Activated CD4-positive, alpha-beta T cell treated with anti-CD3 and anti-CD28 coated beads for 36 hours (primary cell): ENCODE measurements around the gene SNAPC3. TPM values are rescaled to one million over a fixed set of nuclear protein-coding genes. Genes with fewer than 3 reads are reported as not detected.
"Not testable (repeated sequence)": the region's sequence is repeated elsewhere in the genome, so short reads cannot be mapped to it uniquely, and the experiment has no call there.

Experiments used
- ATAC-seq: fragments of 200-7000 bp; cut with Tn5 transposase; one replicate; pipeline ENCODE4 v1.10.0; 2021; ENCODE audit warnings: mild to moderate bottlenecking, moderate library complexity
- CTCF ChIA-PET: fragments of 350-600 bp; sonication (Branson Sonifier 250); formaldehyde crosslinking; loops from one replicate; lab custom pipeline; 2021; ENCODE audit warnings: antibody characterized with exemption; lab: Charles Lee
- POLR2A ChIA-PET: fragments of 350-600 bp; sonication (Branson Sonifier 250); formaldehyde crosslinking; loops from one replicate; lab custom pipeline; 2021; ENCODE audit warnings: antibody characterized with exemption, inconsistent platforms; lab: Charles Lee
- DNase-seq: peaks from one replicate; pipeline ENCODE4 v3.0.0-alpha.2; 2020
- H3K27ac Mint-ChIP-seq: one replicate; pipeline ENCODE4 v1.8.0; 2021; ENCODE audit warnings: mixed read lengths
- H3K27me3 Mint-ChIP-seq: one replicate; pipeline ENCODE4 v1.8.0; 2021; ENCODE audit warnings: mixed read lengths
- H3K36me3 Mint-ChIP-seq: one replicate; pipeline ENCODE4 v1.8.0; 2021; ENCODE audit warnings: low read depth, mixed read lengths
- H3K4me1 Mint-ChIP-seq: one replicate; pipeline ENCODE4 v1.8.0; 2021; ENCODE audit warnings: mixed read lengths
- H3K4me3 Mint-ChIP-seq: one replicate; pipeline ENCODE4 v1.8.0; 2021; ENCODE audit warnings: mild to moderate bottlenecking, moderate library complexity, mixed read lengths
- H3K9me3 Mint-ChIP-seq: one replicate; pipeline ENCODE4 v1.8.0; 2021; ENCODE audit warnings: low read depth, mixed read lengths
- intact Hi-C, 2 experiments: fragments of 100-400 bp; cut with DNase I in 1 of 2; cut with micrococcal nuclease in 1 of 2; formaldehyde crosslinking; loops; one replicate each; pipeline versions ENCODE4 v1.14.2 to v1.15.1; 2022 to 2024; cut with DNase I, micrococcal nuclease
- total RNA-seq, 2 experiments: library from RNA; stranded (reverse); gene quantifications; one replicate each; pipeline ENCODE4 v1.2.3, GENCODE V29; 2021

The SNAPC3 gene
- total RNA-seq, 2 experiments from 2014 or later, result 37.8 to 39.6 TPM

DNA sequence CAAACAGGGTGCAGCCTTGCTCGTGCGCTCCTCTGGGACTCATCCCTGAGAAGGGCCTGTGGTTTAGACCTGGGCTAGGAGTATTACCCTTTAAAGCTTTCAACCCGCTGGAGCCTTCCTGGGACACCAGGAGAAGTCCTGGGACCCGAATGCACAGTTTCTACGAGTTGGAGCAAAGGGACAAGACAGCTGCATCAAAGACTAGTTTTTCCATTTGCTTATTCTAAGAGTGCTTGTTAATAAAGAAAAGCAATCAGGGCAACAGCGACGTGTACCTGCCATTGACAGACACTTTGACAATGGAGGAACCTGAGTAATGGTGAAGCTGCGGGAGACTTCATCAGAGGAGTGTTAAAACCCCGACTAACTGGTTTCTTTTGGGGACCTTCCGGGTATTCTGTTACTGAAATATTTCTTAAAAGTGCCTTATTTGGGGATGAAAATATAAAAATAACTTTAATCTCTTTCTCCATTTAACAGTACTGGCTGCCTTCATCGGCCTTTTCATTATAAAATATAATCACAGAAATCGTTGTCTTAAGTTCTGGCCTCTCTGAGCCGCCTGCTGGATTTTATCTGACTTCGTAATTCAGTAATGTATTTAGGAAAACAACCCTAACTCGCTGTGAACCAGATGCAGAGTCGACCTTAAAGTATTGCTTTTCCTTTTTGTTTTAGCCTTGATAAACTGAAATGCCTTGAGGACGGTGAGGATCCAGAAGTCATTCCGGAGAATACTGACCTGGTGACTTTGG, 732 bp downstream of the SNAPC3 start:
- Mint-ChIP-seq H3K9me3 (no peaks in the 10 kb centered on the region), H3K27me3 (no peaks in the 10 kb centered on the region), H3K4me1 (peaks cover 35% of the 10 kb centered on the region), H3K27ac (peak overlapping the region; percentile 89), H3K4me3 (peak overlapping the region; percentile 95), H3K36me3 (peaks cover 34% of the 10 kb centered on the region)
- ATAC-seq, result peak; percentile 13
- peak; percentile 33 for DNase-seq
- intact Hi-C loops, result loop anchor here (2.0 to 5.0 kb wide), 5 partner anchors 87 to 731 kb away; partner anchors contain the start of genes PSIP1 (in 1 of the 2) and ZDHHC21 (in 1 of the 2)
- POLR2A ChIA-PET, result interaction anchor here (1.3 to 1.4 kb wide), 2 partner anchors 88 to 129 kb away, joined by 3 to 5 read pairs; partner anchors contain the start of genes CCDC171 and PSIP1
- CTCF ChIA-PET, result interaction anchor here (0.8 to 2.2 kb wide), 8 partner anchors 9 to 213 kb away, joined by 3 to 5 read pairs (median 4); no protein-coding TSS in a partner anchor

GRCh38 chr9:15426019-15426418, 3.3 kb downstream of the SNAPC3 start:
- no peak overlapping the region for H3K27ac Mint-ChIP-seq
- no peak overlapping the region for H3K4me3 Mint-ChIP-seq
- no peak for DNase-seq
- intact Hi-C loops, result no loop called here
- peaks cover 40% of the 10 kb centered on the region for H3K36me3 Mint-ChIP-seq
- ATAC-seq, result no peak
- POLR2A ChIA-PET, result no interaction called here
- H3K4me1 Mint-ChIP-seq, result peaks cover 54% of the 10 kb centered on the region
- no peaks in the 10 kb centered on the region for H3K9me3 Mint-ChIP-seq
- CTCF ChIA-PET, result interaction anchor here (0.7 kb wide), 1 partner anchor 222 kb away, joined by 3 read pairs; no protein-coding TSS in a partner anchor
- H3K27me3 Mint-ChIP-seq, result no peaks in the 10 kb centered on the region

DNA sequence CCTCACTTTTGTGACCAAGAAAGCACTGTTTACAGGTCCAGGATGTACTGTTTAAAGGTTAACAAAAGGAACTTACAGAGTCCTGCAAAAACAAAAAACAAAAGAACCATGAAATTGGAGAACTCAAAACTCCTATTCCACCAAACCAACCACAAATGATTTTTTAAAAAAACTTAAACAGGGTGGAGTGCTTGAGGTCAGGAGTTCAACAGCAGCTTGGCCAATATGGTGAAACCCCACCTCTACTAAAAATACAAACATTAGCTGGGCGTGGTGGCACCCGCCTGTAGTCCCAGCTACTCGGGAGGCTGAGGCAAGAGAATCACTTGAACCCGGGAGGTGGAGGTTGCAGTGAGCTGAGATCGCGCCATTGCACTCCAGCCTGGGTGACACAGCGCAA, 5.0 kb downstream of the SNAPC3 start:
- H3K9me3 Mint-ChIP-seq, H3K27ac Mint-ChIP-seq, DNase-seq, H3K27me3 Mint-ChIP-seq, H3K4me3 Mint-ChIP-seq, ATAC-seq, intact Hi-C loops: not testable (repeated sequence)
- CTCF ChIA-PET, result interaction anchor here (0.7 kb wide), 1 partner anchor 498 kb away, joined by 3 read pairs; no protein-coding TSS in a partner anchor
- peaks cover 54% of the 10 kb centered on the region for H3K4me1 Mint-ChIP-seq
- POLR2A ChIA-PET, result interaction anchor here (0.7 kb wide), 1 partner anchor 207 kb away, joined by 3 read pairs; no protein-coding TSS in a partner anchor
- H3K36me3 Mint-ChIP-seq, result peaks cover 43% of the 10 kb centered on the region

DNA sequence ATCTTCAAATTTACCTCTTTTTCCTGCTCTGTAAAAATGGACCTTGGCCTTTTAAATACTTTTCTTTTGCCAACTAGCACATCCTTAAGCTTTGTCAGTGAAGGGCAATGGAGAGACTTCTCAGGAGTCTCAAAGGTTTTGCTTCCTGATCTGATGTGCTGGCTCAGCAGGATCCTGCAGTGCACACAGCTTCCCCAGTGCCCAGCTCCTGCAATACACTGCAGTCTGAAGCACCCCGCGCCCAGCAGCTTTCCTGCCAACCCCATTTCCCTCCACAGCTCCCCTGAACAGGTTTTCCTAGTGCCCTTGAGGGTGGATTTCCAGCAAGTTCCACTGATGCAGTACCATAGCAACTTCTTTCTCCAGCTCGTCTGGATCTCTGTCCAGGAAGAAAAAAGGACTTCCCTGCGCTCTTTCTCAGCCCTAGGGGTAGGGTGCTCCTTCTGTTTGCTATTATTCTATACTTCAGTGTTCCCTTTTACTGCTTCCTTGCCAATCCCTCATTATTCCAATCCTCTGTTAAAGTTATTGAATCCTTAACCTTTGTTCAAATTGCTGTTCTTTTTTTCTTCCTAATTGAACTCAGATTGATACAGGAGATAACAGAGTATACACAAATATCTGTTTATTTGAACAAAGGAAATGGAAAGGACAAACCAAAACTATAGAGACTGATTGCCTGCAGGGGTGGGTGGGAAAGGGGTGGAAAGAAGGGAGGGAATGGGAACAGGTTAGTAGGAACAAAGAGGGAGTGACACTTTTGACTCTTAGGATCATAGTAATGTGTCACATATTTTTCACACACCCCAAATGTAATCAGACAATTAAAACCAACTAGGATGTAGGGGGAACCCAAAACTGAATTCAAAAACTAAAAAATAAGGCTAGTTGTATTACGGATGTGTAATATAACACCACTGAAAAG, 8.5 kb downstream of the SNAPC3 start:
- Mint-ChIP-seq H3K27me3 (no peaks in the 10 kb centered on the region), H3K4me3 (no peak overlapping the region), H3K4me1 (peaks cover 39% of the 10 kb centered on the region), H3K27ac (peak overlapping the region; percentile 13), H3K9me3 (no peaks in the 10 kb centered on the region), H3K36me3 (peaks cover 47% of the 10 kb centered on the region)
- CTCF ChIA-PET, result interaction anchor here (0.5 to 1.2 kb wide), 3 partner anchors 10 to 239 kb away, joined by 3 to 4 read pairs (median 3); no protein-coding TSS in a partner anchor
- DNase-seq, result no peak
- intact Hi-C loops, result loop anchor here in 1 of 2 experiments (5.0 kb wide), 1 partner anchor 56 kb away; no protein-coding TSS in a partner anchor
- ATAC-seq, result no peak
- POLR2A ChIA-PET, result no interaction called here

GRCh38 chr9:15433191-15433590, 10.5 kb downstream of the SNAPC3 start:
- Mint-ChIP-seq H3K36me3 (peaks cover 50% of the 10 kb centered on the region), H3K27me3 (no peaks in the 10 kb centered on the region), H3K4me3 (no peak overlapping the region), H3K9me3 (no peaks in the 10 kb centered on the region), H3K4me1 (peaks cover 42% of the 10 kb centered on the region), H3K27ac (no peak overlapping the region)
- CTCF ChIA-PET, result interaction anchor here (0.5 to 1.7 kb wide), 9 partner anchors 10 to 160 kb away, joined by 3 to 5 read pairs (median 3); no protein-coding TSS in a partner anchor
- ATAC-seq (no peak), DNase-seq (no peak)
- POLR2A ChIA-PET, result no interaction called here
- intact Hi-C loops, result loop anchor here in 1 of 2 experiments (5.0 kb wide), 1 partner anchor 54 kb away; no protein-coding TSS in a partner anchor

GRCh38 chr9:15433661-15434060, 11.0 kb downstream of the SNAPC3 start:
- Mint-ChIP-seq H3K9me3 (no peaks in the 10 kb centered on the region), H3K27me3 (no peaks in the 10 kb centered on the region), H3K27ac (no peak overlapping the region), H3K36me3 (peaks cover 52% of the 10 kb centered on the region), H3K4me1 (peaks cover 44% of the 10 kb centered on the region), H3K4me3 (no peak overlapping the region)
- ATAC-seq (no peak), DNase-seq (no peak)
- CTCF ChIA-PET, result interaction anchor here (0.5 to 1.7 kb wide), 5 partner anchors 10 to 37 kb away, joined by 3 to 5 read pairs (median 3); no protein-coding TSS in a partner anchor
- intact Hi-C loops, result loop anchor here in 1 of 2 experiments (5.0 kb wide), 1 partner anchor 54 kb away; no protein-coding TSS in a partner anchor
- POLR2A ChIA-PET, result no interaction called here

DNA sequence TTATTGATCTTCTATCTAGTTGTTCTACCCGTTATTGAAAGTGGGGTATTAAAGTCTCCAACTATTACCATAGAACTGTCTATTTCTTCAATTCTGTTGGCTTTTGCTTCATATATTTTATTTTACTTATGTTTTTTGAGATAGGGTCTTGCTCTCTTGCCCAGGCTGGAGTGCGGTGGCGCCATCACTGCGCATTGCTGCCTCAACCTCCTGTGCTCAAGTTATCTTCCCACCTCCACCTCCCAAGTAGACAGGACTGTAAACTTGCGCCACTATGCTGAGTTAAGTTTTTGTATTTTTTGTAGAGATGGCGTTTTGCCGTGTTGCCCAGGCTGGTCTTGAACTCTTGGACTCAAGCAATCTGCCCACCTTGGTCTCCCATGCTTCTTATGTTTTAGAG, 16.2 kb downstream of the SNAPC3 start:
- ChIA-PET POLR2A (no interaction called here), CTCF (interaction anchor here (0.6 to 1.1 kb wide), 2 partner anchors 15 to 229 kb away, joined by 3 read pairs; no protein-coding TSS in a partner anchor)

GRCh38 chr9:15441841-15442240, 19.2 kb downstream of the SNAPC3 start:
- peaks cover 72% of the 10 kb centered on the region for H3K36me3 Mint-ChIP-seq
- CTCF ChIA-PET, H3K27ac Mint-ChIP-seq, H3K4me3 Mint-ChIP-seq, POLR2A ChIA-PET, H3K27me3 Mint-ChIP-seq, ATAC-seq, intact Hi-C loops, DNase-seq, H3K9me3 Mint-ChIP-seq: not testable (repeated sequence)
- H3K4me1 Mint-ChIP-seq, result peaks cover 16% of the 10 kb centered on the region

More for the DNA sequence above, 16.2 kb downstream of the SNAPC3 start:
- H3K4me1 Mint-ChIP-seq, result peaks cover 20% of the 10 kb centered on the region
- no peak overlapping the region for H3K4me3 Mint-ChIP-seq
- ATAC-seq, result no peak
- intact Hi-C loops, result no loop called here
- H3K36me3 Mint-ChIP-seq, result peaks cover 74% of the 10 kb centered on the region
- H3K27me3 Mint-ChIP-seq, result no peaks in the 10 kb centered on the region
- H3K27ac Mint-ChIP-seq, result no peak overlapping the region
- no peaks in the 10 kb centered on the region for H3K9me3 Mint-ChIP-seq
- no peak for DNase-seq

DNA sequence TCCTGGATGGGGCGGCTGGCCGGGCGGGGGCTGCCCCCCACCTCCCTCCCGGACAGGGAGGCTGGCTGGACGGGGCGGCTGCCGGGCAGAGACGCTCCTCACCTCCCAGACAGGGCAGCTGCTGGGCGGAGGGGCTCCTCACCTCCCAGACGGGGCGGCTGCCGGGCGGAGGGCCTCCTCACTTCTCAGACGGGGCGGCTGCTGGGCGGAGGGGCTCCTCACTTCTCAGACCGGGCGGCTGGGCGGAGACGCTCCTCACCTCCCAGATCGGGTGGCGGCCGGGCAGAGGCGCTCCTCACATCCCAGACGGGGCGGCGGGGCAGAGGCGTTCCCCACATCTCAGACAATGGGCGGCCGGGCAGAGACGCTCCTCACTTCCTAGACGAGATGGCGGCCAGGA, 19.6 kb downstream of the SNAPC3 start:
- H3K27me3 Mint-ChIP-seq, H3K4me3 Mint-ChIP-seq, H3K27ac Mint-ChIP-seq, DNase-seq, intact Hi-C loops, ATAC-seq, POLR2A ChIA-PET, H3K9me3 Mint-ChIP-seq, CTCF ChIA-PET: not testable (repeated sequence)
- peaks cover 73% of the 10 kb centered on the region for H3K36me3 Mint-ChIP-seq
- H3K4me1 Mint-ChIP-seq, result peaks cover 14% of the 10 kb centered on the region

- ChIA-PET POLR2A (interaction anchor here (0.8 kb wide), 1 partner anchor 52 kb away, joined by 3 read pairs; no protein-coding TSS in a partner anchor), CTCF (interaction anchor here (0.8 to 1.3 kb wide), 4 partner anchors 8 to 231 kb away, joined by 3 read pairs; no protein-coding TSS in a partner anchor)
- no peaks in the 10 kb centered on the region for H3K4me1 Mint-ChIP-seq
- ATAC-seq (no peak), DNase-seq (no peak)
- H3K27me3 Mint-ChIP-seq, result no peaks in the 10 kb centered on the region
- H3K4me3 Mint-ChIP-seq, result no peak overlapping the region
- H3K27ac Mint-ChIP-seq, result no peak overlapping the region
- H3K36me3 Mint-ChIP-seq, result peaks cover 71% of the 10 kb centered on the region
- no peaks in the 10 kb centered on the region for H3K9me3 Mint-ChIP-seq
- intact Hi-C loops, result no loop called here
Measured at GRCh38 chr9:15444141-15444540, 21.5 kb downstream of the SNAPC3 start.
